K562 (cell line): ENCODE data around the gene YPEL3. TPM values are rescaled to one million over a fixed set of nuclear protein-coding genes. Genes with fewer than 3 reads are reported as not detected.

Source experiments
- ARID2 ChIP-seq: fragments of 450-650 bp; IDR thresholded peaks from 2 replicates; pipeline ENCODE4 v1.6.1; 2017; ENCODE audit warnings: antibody characterized with exemption, mild to moderate bottlenecking
- ETV6 ChIP-seq, 3 experiments: fragments of 150-350 bp in 1 of 3; sonication (generic) in 1 of 3; formaldehyde crosslinking in 1 of 3; IDR thresholded peaks; 2 replicates each; pipeline versions ENCODE4 v1.6.1 to v1.8.0; 2014 to 2022; ENCODE audit warnings: borderline replicate concordance in 2 of 3, low read depth in 2 of 3, antibody characterized with exemption in 1 of 3, low read length in 1 of 3, mild to moderate bottlenecking in 1 of 3, missing genetic modification reagents in 1 of 3
- FIP1L1 ChIP-seq: fragments of 200-400 bp; formaldehyde crosslinking; IDR thresholded peaks from 2 replicates; pipeline ENCODE4 v1.6.1; 2018; ENCODE audit warnings: mild to moderate bottlenecking, low read depth, low read length; ENCODE audit not compliant: poor library complexity, severe bottlenecking
- HNRNPH1 ChIP-seq: fragments of 200-400 bp; formaldehyde crosslinking; optimal IDR thresholded peaks from 2 replicates; pipeline ENCODE3; 2017; ENCODE audit warnings: low read depth, mild to moderate bottlenecking, low read length, moderate library complexity
- HNRNPUL1 ChIP-seq: fragments of 200-400 bp; formaldehyde crosslinking; IDR thresholded peaks from 2 replicates; pipeline ENCODE4 v1.6.1; 2017; ENCODE audit warnings: low read length
- RHOXF2B ChIP-seq: fragments of 250-450 bp; sonication (Bioruptor Pico); conservative IDR thresholded peaks from 2 replicates; pipeline ENCODE4 v1.5.1; 2021
- SMAD3 ChIP-seq: fragments of 450-650 bp; formaldehyde crosslinking; conservative IDR thresholded peaks from 2 replicates; pipeline ENCODE4 v1.4.0; 2020; ENCODE audit warnings: mild to moderate bottlenecking
- SNRNP70 ChIP-seq: fragments of 200-400 bp; formaldehyde crosslinking; optimal IDR thresholded peaks from 2 replicates; pipeline ENCODE3; 2017; ENCODE audit warnings: low read depth, low read length
- SP2 ChIP-seq: IDR thresholded peaks from 2 replicates; pipeline ENCODE4 v1.6.1; 2011; ENCODE audit warnings: mild to moderate bottlenecking, low read depth, low read length, moderate library complexity; ENCODE audit not compliant: poor library complexity, severe bottlenecking; ENCODE audit errors: extremely low read depth
- SREBF1 ChIP-seq: fragments of 150-350 bp; IDR thresholded peaks from 2 replicates; pipeline ENCODE4 v1.6.1; 2014; ENCODE audit warnings: antibody characterized with exemption, low read depth, low read length, borderline replicate concordance
- TCF7 ChIP-seq: sonication (generic); IDR thresholded peaks from 2 replicates; pipeline ENCODE4 v1.6.1; 2016; ENCODE audit warnings: antibody characterized with exemption, borderline replicate concordance
- YY1 ChIP-seq, 3 experiments: IDR thresholded peaks; 2 replicates each; pipeline ENCODE4 v1.6.1; 2011; ENCODE audit warnings: low read length in 2 of 3, mild to moderate bottlenecking in 2 of 3, moderate library complexity in 2 of 3, borderline replicate concordance in 1 of 3, control low read depth in 1 of 3, low read depth in 1 of 3; ENCODE audit not compliant: insufficient read depth in 3 of 3, insufficient replicate concordance in 2 of 3, control insufficient read depth in 1 of 3, insufficient read length in 1 of 3; ENCODE audit errors: extremely low read depth in 1 of 3
- ZNF282 ChIP-seq: sonication (generic); formaldehyde crosslinking; IDR thresholded peaks from 2 replicates; pipeline ENCODE4 v1.8.1; 2023; ENCODE audit warnings: missing genetic modification reagents
- polyA plus RNA-seq, 8 experiments: library from polyadenylated mRNA; depleted of rRNA in 4 of 8; stranded (reverse) in 5 of 8; unstranded in 3 of 8; fragments of >200 nt; fragmentation: Nextera tagmentation in 2 of 8; fragmentation: Illumina TruSeq in 1 of 8; extraction: Ambion mirVana in 2 of 8; extraction: Trizol in 1 of 8; gene quantifications; 2 replicates each; pipeline versions ENCODE4 v1.2.1 to v1.2.3, GENCODE V29; 2011 to 2014; ENCODE audit warnings: inconsistent platforms in 1 of 8, missing spikeins in 1 of 8
- total RNA-seq, 7 experiments: library from RNA; depleted of rRNA in 6 of 7; stranded (reverse); fragments of >200 nt in 6 of 7; fragmentation: Illumina TruSeq in 2 of 7; extraction: Trizol in 2 of 7; gene quantifications; 2 replicates each; pipeline versions ENCODE4 v1.2.1 to v1.2.3, GENCODE V29; 2011 to 2021; ENCODE audit warnings: low replicate concordance in 1 of 7
- TF ChIP-seq, protein P1 (sequence below): fragments of 450-650 bp; IDR thresholded peaks from 2 replicates; pipeline ENCODE4 v1.6.1; 2014; ENCODE audit warnings: low read depth, mild to moderate bottlenecking, moderate library complexity, borderline replicate concordance
- TF ChIP-seq, protein P2 (sequence below), 2 experiments: fragments of 450-650 bp; formaldehyde crosslinking in 1 of 2; IDR thresholded peaks; 2 replicates each; pipeline versions ENCODE4 v1.4.0 to v1.6.1; 2014 to 2020; ENCODE audit warnings: mild to moderate bottlenecking in 2 of 2, borderline replicate concordance in 1 of 2, low read depth in 1 of 2

Gene YPEL3
- total and polyA plus RNA-seq, 9 of the 15 experiments (the other 6 are each of a cell fraction or from before 2014, with no cell fraction given): 0.41 to 15.0 (median 2.9) TPM

DNA sequence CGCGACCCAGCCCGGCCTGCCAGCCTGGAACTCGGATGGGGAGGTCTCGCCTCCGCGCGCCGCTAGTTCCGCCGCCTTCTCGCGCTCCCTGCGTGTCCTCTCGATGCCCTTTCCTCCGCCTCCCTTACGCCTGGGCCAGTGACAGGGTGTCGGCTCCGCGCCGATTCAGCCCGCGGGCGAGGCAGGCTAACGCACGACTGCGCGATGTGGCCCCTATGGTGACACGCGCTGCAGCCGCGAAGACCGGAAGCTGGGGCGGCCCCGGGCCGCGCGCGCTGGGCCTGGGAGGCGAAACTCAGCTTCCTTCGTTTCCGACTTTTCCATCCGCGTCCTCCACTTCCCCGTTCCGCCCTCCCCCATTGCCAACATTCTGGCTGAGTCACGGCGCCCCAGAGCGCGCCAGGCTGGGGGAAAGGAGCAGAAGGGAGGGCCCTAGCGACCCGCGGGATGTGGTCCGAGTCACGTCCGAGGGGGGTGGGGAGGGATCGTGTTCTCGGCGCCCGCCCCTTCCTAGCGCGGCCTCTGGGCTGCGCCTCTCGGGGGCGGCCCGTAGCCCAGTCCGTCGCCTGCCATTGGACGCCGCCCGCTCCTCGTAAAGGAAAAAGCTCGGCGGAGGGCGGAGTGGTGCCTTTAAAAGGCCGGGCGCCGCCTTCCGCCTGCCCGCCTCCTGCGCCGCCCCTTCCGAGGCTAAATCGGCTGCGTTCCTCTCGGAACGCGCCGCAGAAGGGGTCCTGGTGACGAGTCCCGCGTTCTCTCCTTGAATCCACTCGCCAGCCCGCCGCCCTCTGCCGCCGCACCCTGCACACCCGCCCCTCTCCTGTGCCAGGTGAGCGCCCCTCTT, 30.7 kb downstream of the YPEL3 start, which contains the start of gene ALDOA (continued):
- TF ChIP-seq YY1 (IDR thresholded peaks at IDR 0.05; ENCODE audit: borderline replicate concordance in 1 of 3, control insufficient read depth in 1 of 3, extremely low read depth in 1 of 3, insufficient read depth in 3 of 3, insufficient read length in 1 of 3, insufficient replicate concordance in 2 of 3, low read depth in 1 of 3, low read length in 2 of 3) (peak in 1 of 3 experiments; percentile 30), SREBF1 (no peak), ARID2 (no peak), ZNF282 (CRISPR knock-in tag) (0 out of 2 replicates have a peak, but pooled peaks have one; percentile 74), TCF7 (peak; percentile 44; the same call in 1 of the 2 replicates), SP2 (no peak), RHOXF2B (no peak), HNRNPUL1 (no peak), ETV6 (IDR thresholded peaks at IDR 0.05; ENCODE audit: borderline replicate concordance in 1 of 2, low read depth in 2 of 2, low read length in 1 of 2) (peak; percentile 81 to 85; a peak in 3 of 4 replicates), ETV6 (CRISPR knock-in tag; IDR thresholded peaks at IDR 0.05; ENCODE audit: borderline replicate concordance) (no peak), SNRNP70 (no peak), HNRNPH1 (no peak), SMAD3 (CRISPR knock-in tag) (peak; percentile 75; the same call in 1 of the 2 replicates), FIP1L1 (peak; percentile 81)
- TF ChIP-seq, protein P1, sequence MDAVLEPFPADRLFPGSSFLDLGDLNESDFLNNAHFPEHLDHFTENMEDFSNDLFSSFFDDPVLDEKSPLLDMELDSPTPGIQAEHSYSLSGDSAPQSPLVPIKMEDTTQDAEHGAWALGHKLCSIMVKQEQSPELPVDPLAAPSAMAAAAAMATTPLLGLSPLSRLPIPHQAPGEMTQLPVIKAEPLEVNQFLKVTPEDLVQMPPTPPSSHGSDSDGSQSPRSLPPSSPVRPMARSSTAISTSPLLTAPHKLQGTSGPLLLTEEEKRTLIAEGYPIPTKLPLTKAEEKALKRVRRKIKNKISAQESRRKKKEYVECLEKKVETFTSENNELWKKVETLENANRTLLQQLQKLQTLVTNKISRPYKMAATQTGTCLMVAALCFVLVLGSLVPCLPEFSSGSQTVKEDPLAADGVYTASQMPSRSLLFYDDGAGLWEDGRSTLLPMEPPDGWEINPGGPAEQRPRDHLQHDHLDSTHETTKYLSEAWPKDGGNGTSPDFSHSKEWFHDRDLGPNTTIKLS: peak; percentile 90
- TF ChIP-seq, protein P2, sequence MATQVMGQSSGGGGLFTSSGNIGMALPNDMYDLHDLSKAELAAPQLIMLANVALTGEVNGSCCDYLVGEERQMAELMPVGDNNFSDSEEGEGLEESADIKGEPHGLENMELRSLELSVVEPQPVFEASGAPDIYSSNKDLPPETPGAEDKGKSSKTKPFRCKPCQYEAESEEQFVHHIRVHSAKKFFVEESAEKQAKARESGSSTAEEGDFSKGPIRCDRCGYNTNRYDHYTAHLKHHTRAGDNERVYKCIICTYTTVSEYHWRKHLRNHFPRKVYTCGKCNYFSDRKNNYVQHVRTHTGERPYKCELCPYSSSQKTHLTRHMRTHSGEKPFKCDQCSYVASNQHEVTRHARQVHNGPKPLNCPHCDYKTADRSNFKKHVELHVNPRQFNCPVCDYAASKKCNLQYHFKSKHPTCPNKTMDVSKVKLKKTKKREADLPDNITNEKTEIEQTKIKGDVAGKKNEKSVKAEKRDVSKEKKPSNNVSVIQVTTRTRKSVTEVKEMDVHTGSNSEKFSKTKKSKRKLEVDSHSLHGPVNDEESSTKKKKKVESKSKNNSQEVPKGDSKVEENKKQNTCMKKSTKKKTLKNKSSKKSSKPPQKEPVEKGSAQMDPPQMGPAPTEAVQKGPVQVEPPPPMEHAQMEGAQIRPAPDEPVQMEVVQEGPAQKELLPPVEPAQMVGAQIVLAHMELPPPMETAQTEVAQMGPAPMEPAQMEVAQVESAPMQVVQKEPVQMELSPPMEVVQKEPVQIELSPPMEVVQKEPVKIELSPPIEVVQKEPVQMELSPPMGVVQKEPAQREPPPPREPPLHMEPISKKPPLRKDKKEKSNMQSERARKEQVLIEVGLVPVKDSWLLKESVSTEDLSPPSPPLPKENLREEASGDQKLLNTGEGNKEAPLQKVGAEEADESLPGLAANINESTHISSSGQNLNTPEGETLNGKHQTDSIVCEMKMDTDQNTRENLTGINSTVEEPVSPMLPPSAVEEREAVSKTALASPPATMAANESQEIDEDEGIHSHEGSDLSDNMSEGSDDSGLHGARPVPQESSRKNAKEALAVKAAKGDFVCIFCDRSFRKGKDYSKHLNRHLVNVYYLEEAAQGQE (IDR thresholded peaks at IDR 0.05; ENCODE audit: borderline replicate concordance): 0 out of 2 replicates have a peak, but pooled peaks have one; percentile 5
- TF ChIP-seq, protein P2 (CRISPR knock-in tag; IDR thresholded peaks at IDR 0.05; ENCODE audit: low read depth): peak; percentile 79; the same call in 1 of the 2 replicates
